Natural killer cell (primary cell): ENCODE results near the gene GALNS. TPM values are rescaled to one million over a fixed set of nuclear protein-coding genes. Genes with fewer than 3 reads are reported as not detected.

Experiments used
- ATAC-seq, 3 donors: fragments of 150-1000 bp in 2 of 3; fragments of 200-7000 bp in 1 of 3; cut with Tn5 transposase; 1 replicate in 1 of 3; 2 replicates in 2 of 3; pipeline ENCODE4 v1.10.0; 2021; ENCODE audit warnings: mild to moderate bottlenecking in 2 of 3, moderate library complexity in 2 of 3
- DNase-seq, 2 donors: peaks; one replicate each; pipeline versions ENCODE4 v3.0.0 to v3.0.0-alpha.2; 2013 to 2021; ENCODE audit warnings: mixed read lengths in 1 of 2
- H3K27ac ChIP-seq: one replicate; pipeline ENCODE4 v1.5.1; 2013; ENCODE audit warnings: mild to moderate bottlenecking, low read length
- H3K27me3 ChIP-seq: one replicate; pipeline ENCODE4 v1.6.1; 2013; ENCODE audit warnings: low read length; ENCODE audit not compliant: control insufficient read depth, insufficient read depth
- H3K36me3 ChIP-seq: one replicate; pipeline ENCODE4 v1.6.1; 2013; ENCODE audit warnings: low read length; ENCODE audit not compliant: control insufficient read depth, insufficient read depth
- H3K4me1 ChIP-seq: one replicate; pipeline ENCODE4 v1.6.1; 2013; ENCODE audit warnings: low read length; ENCODE audit not compliant: control insufficient read depth, insufficient read depth
- H3K4me3 ChIP-seq: one replicate; pipeline ENCODE4 v1.5.1; 2013; ENCODE audit warnings: low read length
- H3K9me3 ChIP-seq: one replicate; pipeline ENCODE4 v1.6.1; 2013; ENCODE audit warnings: low read length; ENCODE audit not compliant: control insufficient read depth, insufficient read depth
- H3K27ac Mint-ChIP-seq, 2 donors: one replicate each; pipeline ENCODE4 v1.8.0; 2022; ENCODE audit warnings: mild to moderate bottlenecking in 2 of 2, mixed read lengths in 2 of 2, moderate library complexity in 1 of 2
- H3K27me3 Mint-ChIP-seq, 2 donors: one replicate each; pipeline ENCODE4 v1.8.0; 2022; ENCODE audit warnings: low read depth in 2 of 2, mixed read lengths in 2 of 2
- H3K36me3 Mint-ChIP-seq: one replicate; pipeline ENCODE4 v1.8.0; 2022; ENCODE audit warnings: mixed read lengths
- H3K4me1 Mint-ChIP-seq, 2 donors: one replicate each; pipeline ENCODE4 v1.8.0; 2022; ENCODE audit warnings: mixed read lengths in 2 of 2
- H3K4me3 Mint-ChIP-seq: one replicate; pipeline ENCODE4 v1.8.0; 2022; ENCODE audit warnings: mild to moderate bottlenecking, moderate library complexity, mixed read lengths
- H3K9me3 Mint-ChIP-seq, 2 donors: one replicate each; pipeline ENCODE4 v1.8.0; 2022; ENCODE audit warnings: mixed read lengths in 2 of 2
- WGBS: methylation state at CpG from one replicate; pipeline ENCODE4 v1.1.7; 2013; ENCODE audit warnings: missing lambda C conversion rate; ENCODE audit not compliant: insufficient coverage; 5-methylcytosine and 5-hydroxymethylcytosine counted together
- intact Hi-C: fragments of 100-400 bp; cut with micrococcal nuclease; formaldehyde crosslinking; loops from one replicate; pipeline ENCODE4 v1.14.2; 2022
- total RNA-seq, 4 donors: library from RNA; stranded (reverse); fragments of 120-200 nt in 1 of 4; gene quantifications; one replicate each; pipeline versions ENCODE4 v1.2.3 to v1.2.4, GENCODE V29; 2013 to 2022
- TF ChIP-seq, protein P1 (sequence below): fragments of 200-600 bp; IDR thresholded peaks from one replicate; pipeline ENCODE4 v1.8.0; 2022; ENCODE audit warnings: antibody characterized with exemption

The GALNS gene
- total RNA-seq, 3 donors from 2014 or later (not counting 1 experiment from before 2014, with no cell fraction given): 58.1 to 75.8 (median 65.7) TPM

DNA sequence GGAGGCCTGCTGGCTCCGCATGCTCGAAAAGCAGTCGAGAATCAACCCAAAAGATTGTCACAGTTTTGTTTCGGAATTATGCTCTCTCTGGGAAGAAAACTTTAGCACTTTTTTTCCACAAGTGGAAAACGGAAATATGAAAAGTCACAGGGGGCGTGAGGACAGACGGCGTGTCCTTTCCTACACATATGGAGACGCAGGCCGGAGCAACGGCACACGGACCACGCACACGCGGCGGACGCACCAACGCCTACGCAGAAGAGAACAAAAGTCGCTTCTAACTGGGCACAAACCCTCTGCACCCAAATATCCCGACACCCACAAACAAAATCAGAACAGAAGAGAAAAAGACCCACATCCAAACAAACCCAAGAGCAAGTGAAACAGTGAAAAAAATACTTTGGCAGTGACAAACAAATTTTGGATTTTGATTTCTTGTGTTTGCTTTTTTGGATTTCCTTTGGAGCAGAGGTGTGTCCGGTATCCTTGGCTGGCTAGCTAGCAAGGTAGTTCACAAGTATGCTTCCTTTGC is 19.0 kb upstream of the GALNS start:
- no peak overlapping the region for H3K27ac ChIP-seq
- Mint-ChIP-seq H3K4me3 (no peak overlapping the region), H3K4me1 (no peaks in the 10 kb centered on the region), H3K27me3 (peaks cover 4 to 7% of the 10 kb centered on the region in 2 donors), H3K9me3 (no peaks in the 10 kb centered on the region), H3K27ac (no peak overlapping the region), H3K36me3 (no peaks in the 10 kb centered on the region)
- H3K27me3 ChIP-seq: peaks cover 6% of the 10 kb centered on the region
- no peaks in the 10 kb centered on the region for H3K36me3 ChIP-seq
- H3K4me3 ChIP-seq: no peak overlapping the region
- no peaks in the 10 kb centered on the region for H3K4me1 ChIP-seq
- TF ChIP-seq, protein P1, sequence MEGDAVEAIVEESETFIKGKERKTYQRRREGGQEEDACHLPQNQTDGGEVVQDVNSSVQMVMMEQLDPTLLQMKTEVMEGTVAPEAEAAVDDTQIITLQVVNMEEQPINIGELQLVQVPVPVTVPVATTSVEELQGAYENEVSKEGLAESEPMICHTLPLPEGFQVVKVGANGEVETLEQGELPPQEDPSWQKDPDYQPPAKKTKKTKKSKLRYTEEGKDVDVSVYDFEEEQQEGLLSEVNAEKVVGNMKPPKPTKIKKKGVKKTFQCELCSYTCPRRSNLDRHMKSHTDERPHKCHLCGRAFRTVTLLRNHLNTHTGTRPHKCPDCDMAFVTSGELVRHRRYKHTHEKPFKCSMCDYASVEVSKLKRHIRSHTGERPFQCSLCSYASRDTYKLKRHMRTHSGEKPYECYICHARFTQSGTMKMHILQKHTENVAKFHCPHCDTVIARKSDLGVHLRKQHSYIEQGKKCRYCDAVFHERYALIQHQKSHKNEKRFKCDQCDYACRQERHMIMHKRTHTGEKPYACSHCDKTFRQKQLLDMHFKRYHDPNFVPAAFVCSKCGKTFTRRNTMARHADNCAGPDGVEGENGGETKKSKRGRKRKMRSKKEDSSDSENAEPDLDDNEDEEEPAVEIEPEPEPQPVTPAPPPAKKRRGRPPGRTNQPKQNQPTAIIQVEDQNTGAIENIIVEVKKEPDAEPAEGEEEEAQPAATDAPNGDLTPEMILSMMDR: no peak
- H3K9me3 ChIP-seq: no peaks in the 10 kb centered on the region
- no peak for ATAC-seq
- no peak for DNase-seq
- intact Hi-C loops: no loop called here
- 99% methylated on average over 22 of the region's 22 CpGs for WGBS

DNA sequence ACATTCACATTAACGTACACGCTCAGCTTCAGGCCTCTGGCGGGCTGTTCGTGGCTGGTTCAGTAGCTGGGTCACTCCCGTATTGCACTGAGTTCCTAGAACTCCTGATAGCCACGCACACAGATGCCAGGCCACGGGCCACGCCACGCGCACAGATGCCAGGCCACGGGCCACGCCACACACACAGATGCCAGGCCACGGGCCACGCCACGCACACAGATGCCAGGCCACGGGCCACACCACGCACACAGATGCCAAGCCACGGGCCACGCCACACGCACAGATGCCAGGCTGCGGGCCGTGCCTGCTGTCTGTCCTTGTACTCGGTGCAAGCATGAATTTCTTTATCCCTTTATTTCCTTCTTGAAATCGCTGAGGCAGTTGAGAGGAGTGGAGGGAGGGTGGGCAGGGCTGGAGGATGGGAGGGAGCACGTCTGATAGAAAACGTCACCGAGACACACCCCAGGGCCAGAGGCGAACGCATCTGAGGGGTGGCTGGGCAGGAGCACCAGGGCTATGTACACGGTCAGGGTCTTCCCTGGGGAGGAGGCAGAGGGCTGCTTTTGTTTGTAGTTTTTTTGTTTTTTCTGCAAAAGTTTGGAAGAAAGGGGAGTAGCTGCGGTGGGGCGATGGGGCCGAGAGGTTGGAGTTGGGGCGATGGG is 18.3 kb upstream of the GALNS start:
- Mint-ChIP-seq H3K4me1 (no peaks in the 10 kb centered on the region), H3K4me3 (no peak overlapping the region), H3K9me3 (no peaks in the 10 kb centered on the region), H3K36me3 (no peaks in the 10 kb centered on the region), H3K27ac (no peak overlapping the region), H3K27me3 (peaks cover 8 to 10% of the 10 kb centered on the region in 2 donors)
- Histone ChIP-seq H3K27me3 (peaks cover 8% of the 10 kb centered on the region), H3K36me3 (no peaks in the 10 kb centered on the region), H3K4me3 (no peak overlapping the region), H3K4me1 (no peaks in the 10 kb centered on the region), H3K9me3 (no peaks in the 10 kb centered on the region), H3K27ac (no peak overlapping the region)
- DNase-seq: no peak
- 94% methylated on average over 34 of the region's 34 CpGs for WGBS
- intact Hi-C loops: no loop called here
- TF ChIP-seq, protein P1: no peak
- no peak for ATAC-seq

DNA sequence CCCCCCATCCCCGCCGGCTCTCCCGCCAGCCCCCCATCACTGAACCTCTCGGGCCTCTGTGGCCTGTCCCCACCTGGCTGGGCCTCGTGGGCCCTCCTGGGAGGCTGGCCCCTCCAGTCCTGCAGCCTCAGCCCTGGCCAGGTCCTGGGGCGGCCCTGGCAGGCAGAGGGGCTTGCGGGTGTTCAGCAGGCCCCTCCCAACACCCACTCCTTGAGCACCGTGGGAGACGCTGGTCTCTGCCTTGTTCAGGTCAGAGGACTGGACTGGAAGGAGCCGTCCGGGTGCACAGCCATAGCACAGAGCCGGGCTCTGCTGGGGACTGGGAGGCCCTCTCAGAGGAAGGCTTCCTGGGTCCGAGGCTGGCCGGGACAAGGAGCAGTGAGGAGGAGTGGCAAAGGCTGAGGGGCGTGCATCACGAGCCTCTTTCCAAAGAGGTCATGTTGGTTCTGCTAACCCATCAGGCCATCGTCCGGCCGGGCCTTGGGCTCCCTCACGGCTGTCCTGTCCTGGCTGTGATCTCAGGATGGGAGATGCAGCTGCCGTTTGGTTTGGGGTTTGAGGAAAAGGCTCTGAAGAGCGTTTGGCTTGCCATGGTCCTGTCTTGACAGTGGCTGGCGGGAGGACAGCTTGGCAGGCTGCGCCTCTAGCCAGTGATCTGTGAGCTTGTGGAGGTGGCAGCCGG is 16.0 kb upstream of the GALNS start:
- ATAC-seq (no peak), DNase-seq (no peak)
- Mint-ChIP-seq H3K9me3 (no peaks in the 10 kb centered on the region), H3K4me3 (no peak overlapping the region), H3K36me3 (no peaks in the 10 kb centered on the region), H3K4me1 (no peaks in the 10 kb centered on the region), H3K27ac (no peak overlapping the region), H3K27me3 (peaks cover 10 to 13% of the 10 kb centered on the region in 2 donors)
- H3K4me1 ChIP-seq: no peaks in the 10 kb centered on the region
- no peak overlapping the region for H3K4me3 ChIP-seq
- WGBS: 71% methylated on average over 25 of the region's 25 CpGs
- H3K9me3 ChIP-seq: no peaks in the 10 kb centered on the region
- H3K27me3 ChIP-seq: peaks cover 8% of the 10 kb centered on the region
- no peaks in the 10 kb centered on the region for H3K36me3 ChIP-seq
- no peak overlapping the region for H3K27ac ChIP-seq
- TF ChIP-seq, protein P1: no peak
- intact Hi-C loops: no loop called here
